ENCODE measurements around the gene METTL23. TPM values are rescaled to one million over a fixed set of nuclear protein-coding genes. Genes with fewer than 3 reads are reported as not detected.

METTL23 gene
- polyA plus RNA-seq, 3 donors = 37.9 to 71.3 (median 56.5) TPM

GRCh38 chr17:76684756-76685155 lies 41.9 kb upstream of the METTL23 start:
- Mint-ChIP-seq H3K27me3 (ENCODE audit: low read depth in 3 of 3) (peaks cover 0 to 6% (median 2%) of the 10 kb centered on the region in 3 donors), H3K4me3 (no peak overlapping the region), H3K4me1 (peaks cover 3% of the 10 kb centered on the region), H3K36me3 (no peaks in the 10 kb centered on the region), H3K27ac (no peak overlapping the region), H3K9me3 (no peaks in the 10 kb centered on the region)
- no CpG with 5 or more reads among the region's 7 CpGs for WGBS (ENCODE audit: insufficient coverage)
- no peaks in the 10 kb centered on the region for H4K20me1 ChIP-seq (ENCODE audit: insufficient read depth, low read length)
- no peak overlapping the region for H3K27ac ChIP-seq (ENCODE audit: low read depth in 1 of 2, low read length in 2 of 2)
- no peak overlapping the region for H3K4me2 ChIP-seq (replicated peaks; ENCODE audit: extremely low read depth, low read length, poor library complexity, severe bottlenecking)
- H3K9me3 ChIP-seq (replicated peaks in 1 of 2; ENCODE audit: control insufficient read depth in 1 of 2, insufficient read depth in 1 of 2, low read length in 2 of 2) = no peaks in the 10 kb centered on the region
- H3K79me2 ChIP-seq (ENCODE audit: insufficient read depth, low read length) = no peaks in the 10 kb centered on the region
- no peak overlapping the region for H3K4me3 ChIP-seq (replicated peaks in 1 of 3; ENCODE audit: low read depth in 2 of 3, low read length in 3 of 3)
- no peak overlapping the region for H2AFZ ChIP-seq (ENCODE audit: insufficient read depth, low read depth, low read length, poor library complexity, severe bottlenecking)
- intact Hi-C loops (cut with micrococcal nuclease) = no loop called here
- DNase-seq = no peak
- no peaks in the 10 kb centered on the region for H3K4me1 ChIP-seq (ENCODE audit: control insufficient read depth in 1 of 2, insufficient read depth in 2 of 2, low read length in 2 of 2)
- no peak for TF ChIP-seq CTCF (IDR thresholded peaks at IDR 0.05)
- no peaks in the 10 kb centered on the region for H3K36me3 ChIP-seq (replicated peaks in 1 of 2; ENCODE audit: control insufficient read depth in 1 of 2, insufficient read depth in 2 of 2, low read length in 2 of 2)
- no peaks in the 10 kb centered on the region for H3K27me3 ChIP-seq (ENCODE audit: control insufficient read depth in 2 of 2, insufficient read depth in 2 of 2, low read length in 2 of 2)
- no peak overlapping the region for H3K9ac ChIP-seq (ENCODE audit: insufficient read depth, low read length, poor library complexity, severe bottlenecking)

GRCh38 chr17:76685366-76685765 lies 41.3 kb upstream of the METTL23 start:
- Histone ChIP-seq H3K4me2 (replicated peaks; ENCODE audit: extremely low read depth, low read length, poor library complexity, severe bottlenecking) (no peak overlapping the region), H3K4me3 (replicated peaks in 1 of 3; ENCODE audit: low read depth in 2 of 3, low read length in 3 of 3) (no peak overlapping the region), H3K9ac (ENCODE audit: insufficient read depth, low read length, poor library complexity, severe bottlenecking) (no peak overlapping the region), H3K9me3 (replicated peaks in 1 of 2; ENCODE audit: control insufficient read depth in 1 of 2, insufficient read depth in 1 of 2, low read length in 2 of 2) (no peaks in the 10 kb centered on the region), H4K20me1 (ENCODE audit: insufficient read depth, low read length) (no peaks in the 10 kb centered on the region), H3K4me1 (ENCODE audit: control insufficient read depth in 1 of 2, insufficient read depth in 2 of 2, low read length in 2 of 2) (no peaks in the 10 kb centered on the region), H3K79me2 (ENCODE audit: insufficient read depth, low read length) (no peaks in the 10 kb centered on the region), H3K36me3 (replicated peaks in 1 of 2; ENCODE audit: control insufficient read depth in 1 of 2, insufficient read depth in 2 of 2, low read length in 2 of 2) (no peaks in the 10 kb centered on the region), H3K27ac (ENCODE audit: low read depth in 1 of 2, low read length in 2 of 2) (no peak overlapping the region), H3K27me3 (ENCODE audit: control insufficient read depth in 2 of 2, insufficient read depth in 2 of 2, low read length in 2 of 2) (no peaks in the 10 kb centered on the region), H2AFZ (ENCODE audit: insufficient read depth, low read depth, low read length, poor library complexity, severe bottlenecking) (no peak overlapping the region)
- Mint-ChIP-seq H3K9me3 (no peaks in the 10 kb centered on the region), H3K4me3 (no peak overlapping the region), H3K36me3 (no peaks in the 10 kb centered on the region), H3K27ac (peak overlapping the region in 1 of 7 donors; percentile 54), H3K4me1 (peaks cover 3% of the 10 kb centered on the region), H3K27me3 (ENCODE audit: low read depth in 3 of 3) (peaks cover 0 to 6% (median 2%) of the 10 kb centered on the region in 3 donors)
- 91% methylated on average over 12 of the region's 12 CpGs for WGBS (ENCODE audit: insufficient coverage)
- intact Hi-C loops (cut with micrococcal nuclease) = no loop called here
- no peak for TF ChIP-seq CTCF (IDR thresholded peaks at IDR 0.05)
- no peak for DNase-seq

All from CD14-positive monocyte (primary cell).